ENCODE measurements around the gene TNK1. TPM values are rescaled to one million over a fixed set of nuclear protein-coding genes. Genes with fewer than 3 reads are reported as not detected.
"Not testable (repeated sequence)": the region's sequence is repeated elsewhere in the genome, so short reads cannot be mapped to it uniquely, and the experiment has no call there.

Gene TNK1
- total and polyA plus RNA-seq, 8 donors, result 4.9 to 13.8 (median 6.6) TPM

DNA sequence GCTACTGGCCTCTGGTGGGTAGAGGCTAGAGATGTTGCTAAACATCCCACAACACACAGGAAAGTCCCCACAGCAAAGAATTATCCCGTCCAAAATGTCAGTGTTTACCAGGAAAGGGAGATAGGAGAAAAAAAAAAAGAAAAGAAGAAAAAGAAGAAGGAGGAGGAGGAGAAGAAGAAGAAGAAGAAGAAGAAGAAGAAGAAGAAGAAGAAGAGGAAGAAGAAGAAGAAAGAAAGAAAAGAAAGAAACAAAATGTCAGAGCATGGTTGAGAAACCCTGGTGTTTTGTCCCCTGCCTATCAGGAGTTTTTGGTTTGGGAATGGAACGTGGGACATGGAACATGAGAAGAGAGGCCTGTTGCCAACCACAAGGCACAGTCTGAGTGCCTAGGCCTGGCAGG lies 23.5 kb upstream of the TNK1 start:
- ATAC-seq, result no peak
- intact Hi-C loops (cut with DNase I), result loop anchor here in 2 of 3 donors (10.0 kb wide), 3 partner anchors 77 to 227 kb away; partner anchors contain the start of genes FGF11 (in 2 of the 2), TMEM102 (in 2 of the 2), MPDU1 (in 1 of the 2) and TNFSF13 (in 1 of the 2)
- Histone ChIP-seq H3K27ac (no peak overlapping the region), H3K36me3 (no peaks in the 10 kb centered on the region), H3K4me1 (peaks cover 0 to 12% (median 8%) of the 10 kb centered on the region in 3 donors), H3K4me3 (no peak overlapping the region), H3K9me3 (no peaks in the 10 kb centered on the region), H3K27me3 (no peaks in the 10 kb centered on the region)
- 61 to 77% methylated on average over 2 of the region's 2 CpGs for WGBS, 2 donors
- no peak for FAIRE-seq
- TF ChIP-seq, protein P1, sequence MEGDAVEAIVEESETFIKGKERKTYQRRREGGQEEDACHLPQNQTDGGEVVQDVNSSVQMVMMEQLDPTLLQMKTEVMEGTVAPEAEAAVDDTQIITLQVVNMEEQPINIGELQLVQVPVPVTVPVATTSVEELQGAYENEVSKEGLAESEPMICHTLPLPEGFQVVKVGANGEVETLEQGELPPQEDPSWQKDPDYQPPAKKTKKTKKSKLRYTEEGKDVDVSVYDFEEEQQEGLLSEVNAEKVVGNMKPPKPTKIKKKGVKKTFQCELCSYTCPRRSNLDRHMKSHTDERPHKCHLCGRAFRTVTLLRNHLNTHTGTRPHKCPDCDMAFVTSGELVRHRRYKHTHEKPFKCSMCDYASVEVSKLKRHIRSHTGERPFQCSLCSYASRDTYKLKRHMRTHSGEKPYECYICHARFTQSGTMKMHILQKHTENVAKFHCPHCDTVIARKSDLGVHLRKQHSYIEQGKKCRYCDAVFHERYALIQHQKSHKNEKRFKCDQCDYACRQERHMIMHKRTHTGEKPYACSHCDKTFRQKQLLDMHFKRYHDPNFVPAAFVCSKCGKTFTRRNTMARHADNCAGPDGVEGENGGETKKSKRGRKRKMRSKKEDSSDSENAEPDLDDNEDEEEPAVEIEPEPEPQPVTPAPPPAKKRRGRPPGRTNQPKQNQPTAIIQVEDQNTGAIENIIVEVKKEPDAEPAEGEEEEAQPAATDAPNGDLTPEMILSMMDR (IDR thresholded peaks at IDR 0.05), result no peak
- no peak for DNase-seq

- DNase-seq (no peak), FAIRE-seq (no peak), ATAC-seq (no peak)
- no peak overlapping the region for H3K4me3 ChIP-seq
- 35 to 44% methylated on average over 3 of the region's 3 CpGs for WGBS, 2 donors
- no peaks in the 10 kb centered on the region for H3K9me3 ChIP-seq
- no peaks in the 10 kb centered on the region for H3K27me3 ChIP-seq
- H3K36me3 ChIP-seq, result no peaks in the 10 kb centered on the region
- intact Hi-C loops (cut with DNase I), result no loop called here
- no peaks in the 10 kb centered on the region for H3K4me1 ChIP-seq
- no peak overlapping the region for H3K27ac ChIP-seq
- TF ChIP-seq, protein P1 (IDR thresholded peaks at IDR 0.05), result no peak
Measured at GRCh38 chr17:7361906-7362305, 19.0 kb upstream of the TNK1 start.

GRCh38 chr17:7363311-7363710 lies 17.6 kb upstream of the TNK1 start:
- H3K36me3 ChIP-seq, result no peaks in the 10 kb centered on the region
- TF ChIP-seq, protein P1 (IDR thresholded peaks at IDR 0.05), result no peak
- H3K9me3 ChIP-seq, result no peaks in the 10 kb centered on the region
- intact Hi-C loops (cut with DNase I), result no loop called here
- H3K4me1 ChIP-seq, result no peaks in the 10 kb centered on the region
- no peak for FAIRE-seq
- no peak for DNase-seq
- 93 to 96% methylated on average over 6 of the region's 6 CpGs for WGBS, 2 donors
- H3K27me3 ChIP-seq, result no peaks in the 10 kb centered on the region
- H3K27ac ChIP-seq, result no peak overlapping the region
- no peak overlapping the region for H3K4me3 ChIP-seq
- no peak for ATAC-seq

- not testable (repeated sequence) for H3K27ac ChIP-seq, FAIRE-seq, H3K4me1 ChIP-seq
Measured at GRCh38 chr17:7365963-7366362, 14.9 kb upstream of the TNK1 start.

GRCh38 chr17:7367083-7367482 lies 13.8 kb upstream of the TNK1 start:
- H3K4me3 ChIP-seq, result no peak overlapping the region
- DNase-seq (no peak), FAIRE-seq (no peak), ATAC-seq (no peak)
- no peaks in the 10 kb centered on the region for H3K4me1 ChIP-seq
- TF ChIP-seq, protein P1 (IDR thresholded peaks at IDR 0.05), result no peak
- H3K27ac ChIP-seq, result no peak overlapping the region
- H3K36me3 ChIP-seq, result no peaks in the 10 kb centered on the region
- WGBS, 2 donors, result 80 to 82% methylated on average over 8 of the region's 8 CpGs
- intact Hi-C loops (cut with DNase I), result no loop called here
- no peaks in the 10 kb centered on the region for H3K27me3 ChIP-seq
- H3K9me3 ChIP-seq, result no peaks in the 10 kb centered on the region

More at GRCh38 chr17:7365963-7366362, 14.9 kb upstream of the TNK1 start:
- ATAC-seq; H3K36me3 ChIP-seq; H3K4me3 ChIP-seq; H3K9me3 ChIP-seq; H3K27me3 ChIP-seq; intact Hi-C loops (cut with DNase I); DNase-seq: not testable (repeated sequence)
- 79 to 82% methylated on average over 6 of the region's 7 CpGs for WGBS, 2 donors
